ENCODE measurements around the gene MYCBP2.

DNA sequence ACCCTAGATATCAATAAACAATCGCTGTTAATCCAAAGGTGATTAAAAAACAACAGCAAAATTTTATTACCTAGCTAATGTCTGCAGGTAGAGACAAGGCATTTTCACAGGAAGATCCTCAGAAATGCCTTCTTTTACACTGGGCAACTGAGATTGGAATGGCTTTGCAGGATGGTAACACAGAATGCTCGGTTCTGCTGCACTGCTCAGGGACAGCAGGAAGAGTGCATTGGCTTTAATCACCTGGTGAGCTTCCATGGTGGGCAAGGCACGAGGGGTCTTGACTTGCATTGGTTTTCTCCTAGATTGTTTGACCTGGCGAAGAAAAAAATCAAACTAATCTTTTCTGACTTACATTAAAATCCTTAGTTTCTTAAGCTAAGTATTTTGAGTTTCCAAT lies 231.6 kb downstream of the MYCBP2 start:
- no peak for TF ChIP-seq CTCF (IDR thresholded peaks at IDR 0.05; ENCODE audit: insufficient read depth, low read length, poor library complexity, severe bottlenecking)
- TF ChIP-seq EZH2phosphoT487 (conservative IDR thresholded peaks at IDR 0.05; ENCODE audit: low read length), result no peak
